Melanocyte of skin (primary cell): ENCODE data around the gene CBLL2. TPM values are rescaled to one million over a fixed set of nuclear protein-coding genes. Genes with fewer than 3 reads are reported as not detected.

ENCODE experiments used
- total RNA-seq, 2 donors: library from RNA; depleted of rRNA; stranded (reverse); fragments of >200 nt; gene quantifications; 2 replicates each; pipeline ENCODE4 v1.2.3, GENCODE V29; 2012

CBLL2 gene
- not detected for total RNA-seq

GRCh38 chrX:22272613-22273012 is at the start of gene CBLL2:
TSS of gene CBLL2 (plus strand) at chrX:22272913. CDS start at chrX:22272992, 79 bp downstream.

Other genes with a start within 250 kb of the CBLL2 start
- gene PHEX, start 240.6 kb upstream of the CBLL2 start, total RNA-seq: 1 to 10 TPM in 1 of 2 donors, under 1 TPM in 1; 0.67 to 1.7 TPM